Astrocyte (in vitro differentiated cells and primary cell): ENCODE measurements around the gene ABCC9. TPM values are rescaled to one million over a fixed set of nuclear protein-coding genes. Genes with fewer than 3 reads are reported as not detected.
A peak's percentile ranks its signal among the peaks of the same experiment; 100 is the strongest.

ENCODE experiments used
- DNase-seq: peaks from one replicate; pipeline ENCODE4 v3.0.0-alpha.2; 2010; ENCODE audit warnings: low read depth
- FAIRE-seq: peaks from 2 replicates; lab custom pipeline; 2011; peaks lifted over from hg19 to GRCh38; lab: Jason Lieb, UNC
- H2AFZ ChIP-seq: 2 replicates; pipeline ENCODE4 v1.6.0; 2012; ENCODE audit warnings: low read depth, low read length, inconsistent platforms
- H3K27ac ChIP-seq: 2 replicates; pipeline ENCODE4 v1.5.1; 2011; ENCODE audit warnings: low read depth, low read length, inconsistent platforms
- H3K27me3 ChIP-seq: 2 replicates; pipeline ENCODE4 v1.6.0; 2011; ENCODE audit warnings: low read length, inconsistent platforms; ENCODE audit not compliant: insufficient read depth
- H3K36me3 ChIP-seq: 2 replicates; pipeline ENCODE4 v1.5.1; 2011; ENCODE audit warnings: low read length, inconsistent platforms; ENCODE audit not compliant: insufficient read depth
- H3K4me1 ChIP-seq: 2 replicates; pipeline ENCODE4 v1.5.1; 2011; ENCODE audit warnings: low read length, inconsistent platforms; ENCODE audit not compliant: insufficient read depth
- H3K4me2 ChIP-seq: 2 replicates; pipeline ENCODE4 v1.6.0; 2012; ENCODE audit warnings: low read length, inconsistent platforms
- H3K4me3 ChIP-seq: 2 replicates; pipeline ENCODE4 v1.5.1; 2011; ENCODE audit warnings: low read depth, mild to moderate bottlenecking, low read length, inconsistent platforms; ENCODE audit not compliant: insufficient read depth
- H3K79me2 ChIP-seq: 2 replicates; pipeline ENCODE4 v1.6.0; 2012; ENCODE audit warnings: mild to moderate bottlenecking, low read length, inconsistent platforms; ENCODE audit not compliant: insufficient read depth
- H3K9ac ChIP-seq: 2 replicates; pipeline ENCODE4 v1.6.0; 2012; ENCODE audit warnings: mild to moderate bottlenecking, low read length, inconsistent platforms
- H3K9me3 ChIP-seq: 2 replicates; pipeline ENCODE4 v1.5.1; 2012; ENCODE audit warnings: low read depth, mild to moderate bottlenecking, low read length, inconsistent platforms; ENCODE audit not compliant: insufficient read depth
- H4K20me1 ChIP-seq: 2 replicates; pipeline ENCODE4 v1.6.0; 2012; ENCODE audit warnings: low read length, inconsistent platforms; ENCODE audit not compliant: insufficient read depth
- H3K27ac Mint-ChIP-seq: one replicate; pipeline ENCODE4 v1.8.0; 2021; ENCODE audit warnings: mild to moderate bottlenecking, mixed read lengths; ENCODE audit not compliant: unreplicated experiment
- H3K27me3 Mint-ChIP-seq: one replicate; pipeline ENCODE4 v1.8.0; 2021; ENCODE audit warnings: low read depth, mixed read lengths; ENCODE audit not compliant: unreplicated experiment
- H3K36me3 Mint-ChIP-seq: one replicate; pipeline ENCODE4 v1.8.0; 2021; ENCODE audit warnings: low read depth, mixed read lengths; ENCODE audit not compliant: unreplicated experiment
- H3K4me1 Mint-ChIP-seq: one replicate; pipeline ENCODE4 v1.8.0; 2021; ENCODE audit warnings: low read depth, mixed read lengths; ENCODE audit not compliant: unreplicated experiment
- H3K4me3 Mint-ChIP-seq: one replicate; pipeline ENCODE4 v1.8.0; 2021; ENCODE audit warnings: mild to moderate bottlenecking, moderate library complexity, mixed read lengths; ENCODE audit not compliant: unreplicated experiment
- H3K9me3 Mint-ChIP-seq: one replicate; pipeline ENCODE4 v1.8.0; 2021; ENCODE audit warnings: mild to moderate bottlenecking, mixed read lengths; ENCODE audit not compliant: unreplicated experiment
- CTCF ChIP-seq: IDR thresholded peaks from 2 replicates; pipeline ENCODE4 v1.5.1; 2011; ENCODE audit warnings: low read depth, mild to moderate bottlenecking, inconsistent platforms, low read length, moderate library complexity; ENCODE audit not compliant: insufficient read depth
- EZH2 ChIP-seq: IDR thresholded peaks from 2 replicates; pipeline ENCODE4 v1.6.1; 2012; ENCODE audit warnings: mild to moderate bottlenecking, low read length, inconsistent platforms; ENCODE audit not compliant: insufficient read depth
- total RNA-seq: library from RNA; stranded (reverse); gene quantifications from 2 replicates; pipeline ENCODE4 v1.2.1, GENCODE V29; 2021

The ABCC9 gene
- total RNA-seq, 1 donor from 2014 or later, result 0.36 TPM

GRCh38 chr12:21945002-21945401 lies 3.8 kb upstream of the ABCC9 start:
- no peaks in the 10 kb centered on the region for H3K79me2 ChIP-seq
- H3K9ac ChIP-seq, result no peak overlapping the region
- peaks cover 3% of the 10 kb centered on the region for H3K4me1 Mint-ChIP-seq
- no peak overlapping the region for H3K4me3 Mint-ChIP-seq
- no peak overlapping the region for H3K27ac ChIP-seq
- H3K27ac Mint-ChIP-seq, result no peak overlapping the region
- no peaks in the 10 kb centered on the region for H3K9me3 ChIP-seq
- peaks cover 8% of the 10 kb centered on the region for H3K9me3 Mint-ChIP-seq
- peaks cover 19% of the 10 kb centered on the region for H3K27me3 Mint-ChIP-seq
- no peaks in the 10 kb centered on the region for H3K36me3 ChIP-seq
- no peaks in the 10 kb centered on the region for H3K4me1 ChIP-seq
- no peak overlapping the region for H3K4me3 ChIP-seq
- H3K27me3 ChIP-seq, result peaks cover 3% of the 10 kb centered on the region
- DNase-seq (no peak), FAIRE-seq (peak; percentile 56)
- H4K20me1 ChIP-seq, result no peaks in the 10 kb centered on the region
- TF ChIP-seq EZH2, result no peak
- TF ChIP-seq CTCF, result no peak
- H3K36me3 Mint-ChIP-seq, result peaks cover 3% of the 10 kb centered on the region
- H3K4me2 ChIP-seq, result no peak overlapping the region
- H2AFZ ChIP-seq, result no peak overlapping the region

- no peaks in the 10 kb centered on the region for H3K36me3 ChIP-seq
- H3K9me3 Mint-ChIP-seq, result peaks cover 8% of the 10 kb centered on the region
- peak overlapping the region; percentile 82 for H2AFZ ChIP-seq
- H3K27ac ChIP-seq, result no peak overlapping the region
- no peak overlapping the region for H3K4me3 Mint-ChIP-seq
- no peak for TF ChIP-seq CTCF
- no peak for TF ChIP-seq EZH2
- H3K79me2 ChIP-seq, result no peaks in the 10 kb centered on the region
- H3K4me1 ChIP-seq, result no peaks in the 10 kb centered on the region
- peaks cover 3% of the 10 kb centered on the region for H3K27me3 ChIP-seq
- FAIRE-seq (no peak), DNase-seq (no peak)
- H3K4me2 ChIP-seq, result peak overlapping the region; percentile 96
- H3K4me1 Mint-ChIP-seq, result peaks cover 3% of the 10 kb centered on the region
- no peaks in the 10 kb centered on the region for H4K20me1 ChIP-seq
- peak overlapping the region; percentile 72 for H3K4me3 ChIP-seq
- peak overlapping the region; percentile 81 for H3K9ac ChIP-seq
- H3K36me3 Mint-ChIP-seq, result peaks cover 3% of the 10 kb centered on the region
- peaks cover 38% of the 10 kb centered on the region for H3K27me3 Mint-ChIP-seq
- no peaks in the 10 kb centered on the region for H3K9me3 ChIP-seq
- H3K27ac Mint-ChIP-seq, result no peak overlapping the region
These were observed 1.1 kb upstream of the ABCC9 start for GRCh38 chr12:21942377-21942703.

- Histone ChIP-seq H3K4me1 (no peaks in the 10 kb centered on the region), H3K4me2 (peak overlapping the region; percentile 96), H3K36me3 (no peaks in the 10 kb centered on the region), H3K27me3 (peaks cover 3% of the 10 kb centered on the region), H2AFZ (peak overlapping the region; percentile 82), H3K9me3 (no peaks in the 10 kb centered on the region), H3K27ac (no peak overlapping the region), H3K4me3 (peak overlapping the region; percentile 72), H4K20me1 (no peaks in the 10 kb centered on the region), H3K9ac (peak overlapping the region; percentile 81), H3K79me2 (no peaks in the 10 kb centered on the region)
- Mint-ChIP-seq H3K4me1 (peaks cover 3% of the 10 kb centered on the region), H3K4me3 (peak overlapping the region; percentile 89), H3K36me3 (peaks cover 3% of the 10 kb centered on the region), H3K9me3 (peaks cover 4% of the 10 kb centered on the region), H3K27ac (no peak overlapping the region), H3K27me3 (peaks cover 42% of the 10 kb centered on the region)
- FAIRE-seq (no peak), DNase-seq (peak; percentile 35)
- TF ChIP-seq CTCF (peak; percentile 50), EZH2 (no peak)
These were observed 515 bp upstream of the ABCC9 start for GRCh38 chr12:21941506-21942376.
